Measurements from ENCODE around the gene TCEAL3.

GRCh38 chrX:103560256-103560655, 47.5 kb upstream of the TCEAL3 start:
- no peak for TF ChIP-seq GATA3 (IDR thresholded peaks at IDR 0.05; ENCODE audit: low read depth, low read length)
- TF ChIP-seq GATA2 (IDR thresholded peaks at IDR 0.05; ENCODE audit: low read depth, low read length), result no peak

Data from SH-SY5Y (cell line).